ENCODE measurements around the gene DNAAF3. TPM values are rescaled to one million over a fixed set of nuclear protein-coding genes. Genes with fewer than 3 reads are reported as not detected.
"Not testable (repeated sequence)": the region's sequence is repeated elsewhere in the genome, so short reads cannot be mapped to it uniquely, and the experiment has no call there.

Gene DNAAF3
- total RNA-seq, 4 donors from 2014 or later: 3.3 to 9.1 (median 5.5) TPM

DNA sequence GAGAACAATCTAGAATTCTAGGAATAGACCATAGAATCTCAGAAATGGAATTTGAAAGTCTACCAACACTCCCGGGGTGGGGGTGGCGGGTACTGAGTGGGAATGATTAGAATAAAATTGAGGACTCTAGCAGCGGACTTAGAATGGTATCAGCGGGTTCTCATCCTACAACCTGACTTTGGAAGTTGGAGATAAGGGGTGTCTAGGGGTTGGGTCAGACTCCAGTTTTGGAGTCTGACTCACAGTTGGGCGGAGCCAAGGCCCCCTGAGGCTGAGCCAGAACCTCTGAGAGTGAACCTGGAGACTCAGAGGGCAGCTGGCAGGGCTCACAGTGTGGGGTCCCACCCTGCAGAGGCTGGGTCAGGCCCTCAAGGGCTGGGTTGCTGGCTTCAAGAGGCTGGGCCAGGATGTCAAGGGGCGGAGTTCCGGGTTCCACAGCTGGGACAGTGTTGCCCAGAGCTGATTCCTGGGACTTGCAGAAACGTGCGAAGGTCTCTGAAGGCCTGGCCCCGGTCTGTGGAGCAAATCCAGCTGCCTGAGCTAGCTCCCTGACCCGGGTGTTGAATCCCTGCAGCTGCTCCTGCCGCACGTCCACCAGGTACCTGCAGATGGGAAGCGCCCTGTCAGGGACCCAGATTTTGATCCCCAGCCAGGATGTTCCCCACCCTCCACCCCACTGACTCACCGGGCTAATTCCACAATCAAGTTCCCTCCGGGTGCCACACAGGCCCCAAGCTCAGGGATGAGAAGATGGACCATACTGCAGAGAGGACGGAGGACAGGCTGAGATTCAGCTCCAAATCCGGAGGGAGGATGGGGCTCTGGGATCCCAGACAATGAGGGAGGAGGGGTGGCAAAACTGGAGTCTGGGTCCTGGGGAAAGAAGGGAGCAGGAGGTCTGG, 7.3 kb downstream of the DNAAF3 start:
- no peak overlapping the region for H3K27ac ChIP-seq
- no peaks in the 10 kb centered on the region for H3K9me3 ChIP-seq
- DNase-seq: no peak
- H3K4me3 ChIP-seq (replicated peaks in 1 of 3): no peak overlapping the region
- WGBS, 2 donors: 78 to 81% methylated on average over 11 to 18 of the region's 18 CpGs
- no peak for TF ChIP-seq CTCF (IDR thresholded peaks at IDR 0.05)
- no peak for TF ChIP-seq POLR2A (IDR thresholded peaks at IDR 0.05)
- peaks cover 20% of the 10 kb centered on the region for H3K27me3 ChIP-seq
- H3K4me1 ChIP-seq: peaks cover 0 to 6% of the 10 kb centered on the region in 2 donors
- H3K36me3 ChIP-seq: no peaks in the 10 kb centered on the region
- intact Hi-C loops (cut with DNase I): no loop called here

DNA sequence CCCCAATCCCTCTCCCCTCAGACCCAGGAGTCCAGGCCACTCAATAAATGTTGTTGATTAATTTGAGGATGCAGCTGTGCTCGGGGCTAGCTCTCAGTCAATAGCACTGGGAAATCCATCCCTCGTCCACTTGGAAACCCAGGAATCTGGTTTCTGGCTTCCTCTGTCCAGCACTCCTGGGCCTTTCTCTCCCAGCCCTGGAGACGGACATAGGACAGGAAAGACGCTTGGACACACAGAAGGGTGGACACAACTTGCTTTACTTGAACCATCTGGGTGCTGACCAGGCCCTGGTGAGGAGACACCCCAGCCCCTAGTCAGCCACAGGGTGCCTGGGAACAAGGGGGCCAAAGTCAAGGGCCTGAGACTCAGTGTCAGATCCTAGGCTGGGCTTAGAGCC, 8.0 kb downstream of the DNAAF3 start:
- Histone ChIP-seq H3K4me3 (replicated peaks in 1 of 3) (no peak overlapping the region), H3K4me1 (peaks cover 0 to 6% of the 10 kb centered on the region in 2 donors), H3K27ac (no peak overlapping the region), H3K36me3 (no peaks in the 10 kb centered on the region), H3K27me3 (peaks cover 20% of the 10 kb centered on the region), H3K9me3 (no peaks in the 10 kb centered on the region)
- 70 to 79% methylated on average over 4 of the region's 4 CpGs for WGBS, 2 donors
- intact Hi-C loops (cut with DNase I): no loop called here
- DNase-seq: no peak
- TF ChIP-seq POLR2A (IDR thresholded peaks at IDR 0.05) (no peak), CTCF (IDR thresholded peaks at IDR 0.05) (no peak)

- no peak for DNase-seq
- H3K27me3 ChIP-seq: peaks cover 20% of the 10 kb centered on the region
- no peak within 1 kb of the TSS for H3K4me3 ChIP-seq (replicated peaks in 1 of 3)
- WGBS, 2 donors: 46 to 58% methylated on average over 23 to 28 of the region's 39 CpGs
- H3K9me3 ChIP-seq: no peaks in the 10 kb centered on the region
- no peaks in the 10 kb centered on the region for H3K36me3 ChIP-seq
- TF ChIP-seq POLR2A (IDR thresholded peaks at IDR 0.05): no peak
- TF ChIP-seq CTCF (IDR thresholded peaks at IDR 0.05): no peak
- peaks cover 0 to 6% of the 10 kb centered on the region in 2 donors for H3K4me1 ChIP-seq
- intact Hi-C loops (cut with DNase I): no loop called here
- no peak within 1 kb of the TSS for H3K27ac ChIP-seq
These were observed 9.1 kb downstream of the DNAAF3 start, which contains the start of gene TNNI3 for GRCh38 chr19:55157064-55157908. TSS of gene TNNI3 (minus strand) at chr19:55157732. CDS start at chr19:55157589, 143 bp downstream.

GRCh38 chr19:55156202-55157063, 10.0 kb downstream of the DNAAF3 start:
- Histone ChIP-seq H3K27me3 (peaks cover 18% of the 10 kb centered on the region), H3K36me3 (no peaks in the 10 kb centered on the region), H3K4me1 (peaks cover 0 to 6% of the 10 kb centered on the region in 2 donors), H3K27ac (no peak overlapping the region), H3K9me3 (no peaks in the 10 kb centered on the region), H3K4me3 (replicated peaks in 1 of 3) (no peak overlapping the region)
- intact Hi-C loops (cut with DNase I): no loop called here
- DNase-seq: peak; percentile 19 to 29
- 2 to 8% methylated on average over 36 to 42 of the region's 52 CpGs for WGBS, 2 donors
- TF ChIP-seq POLR2A (IDR thresholded peaks at IDR 0.05) (no peak), CTCF (IDR thresholded peaks at IDR 0.05) (no peak)

GRCh38 chr19:55155784-55156183, 10.6 kb downstream of the DNAAF3 start:
- H3K36me3 ChIP-seq; intact Hi-C loops (cut with DNase I); DNase-seq; H3K9me3 ChIP-seq; H3K4me3 ChIP-seq (replicated peaks in 1 of 3); H3K4me1 ChIP-seq; H3K27ac ChIP-seq: not testable (repeated sequence)
- WGBS, 2 donors: 2 to 10% methylated on average over 4 to 5 of the region's 5 CpGs
- H3K27me3 ChIP-seq: peaks cover 17% of the 10 kb centered on the region
